Measurements from ENCODE around the gene AIPL1. TPM values are rescaled to one million over a fixed set of nuclear protein-coding genes. Genes with fewer than 3 reads are reported as not detected.

Gene AIPL1
- total RNA-seq (2014; rRNA removed; shearing (Covaris generic)) = 0.17 and 0.43 TPM in 2 replicates
- 0.24 and 0.30 TPM in 2 replicates for polyA plus RNA-seq (2016; fragmentation: Nextera tagmentation; extraction: Ambion mirVana)
- long read RNA-seq = 0 reads

GRCh38 chr17:6435051-6435450 lies at the start of gene AIPL1:
Gene AIPL1, minus strand, starts transcription at chr17:6435121. Its CDS starts 17 bp downstream, at chr17:6435104.
- Histone ChIP-seq H3K27ac (ENCODE audit: low read depth) (no peak within 1 kb of the TSS), H3K9me2 (ENCODE audit: insufficient read depth) (0 out of 2 replicates have a peak, but pooled peaks cover 3% of the 10 kb centered on the region), H2AFZ (peak within 1 kb of the TSS; percentile 89), H3K4me3 (no peak within 1 kb of the TSS), H3K36me3 (ENCODE audit: insufficient read depth) (0 out of 2 replicates have a peak, but pooled peaks cover 3% of the 10 kb centered on the region), H3K4me1 (ENCODE audit: insufficient read depth) (peaks cover 19% of the 10 kb centered on the region), H3F3A (replicated peaks; ENCODE audit: low read depth) (no peaks in the 10 kb centered on the region), H4K20me1 (replicated peaks; ENCODE audit: insufficient read depth) (no peaks in the 10 kb centered on the region), H3K4me2 (0 out of 2 replicates have a peak within 1 kb of the TSS, but pooled peaks have one; percentile 43), H3K79me2 (replicated peaks; ENCODE audit: insufficient read depth) (no peaks in the 10 kb centered on the region), H3K27me3 (ENCODE audit: insufficient read depth) (no peaks in the 10 kb centered on the region)
- peaks cover 6% of the 10 kb centered on the region for H3K27me3 Mint-ChIP-seq (ENCODE audit: insufficient read depth, low read depth, poor library complexity)
- no peak within 1 kb of the TSS for H3K4me3 Mint-ChIP-seq
- peaks cover 15% of the 10 kb centered on the region for H3K9me3 Mint-ChIP-seq
- TF ChIP-seq ZNF331 (CRISPR knock-in tag; IDR thresholded peaks at IDR 0.05; ENCODE audit: low read depth) = no peak
- no peak for TF ChIP-seq EZH2phosphoT487 (IDR thresholded peaks at IDR 0.05; ENCODE audit: unreplicated experiment)
- TF ChIP-seq STAT1 (IDR thresholded peaks at IDR 0.05; ENCODE audit: unreplicated experiment) = no peak
- TF ChIP-seq ZNF114 (CRISPR knock-in tag; IDR thresholded peaks at IDR 0.05) = no peak
- TF ChIP-seq, protein P1, sequence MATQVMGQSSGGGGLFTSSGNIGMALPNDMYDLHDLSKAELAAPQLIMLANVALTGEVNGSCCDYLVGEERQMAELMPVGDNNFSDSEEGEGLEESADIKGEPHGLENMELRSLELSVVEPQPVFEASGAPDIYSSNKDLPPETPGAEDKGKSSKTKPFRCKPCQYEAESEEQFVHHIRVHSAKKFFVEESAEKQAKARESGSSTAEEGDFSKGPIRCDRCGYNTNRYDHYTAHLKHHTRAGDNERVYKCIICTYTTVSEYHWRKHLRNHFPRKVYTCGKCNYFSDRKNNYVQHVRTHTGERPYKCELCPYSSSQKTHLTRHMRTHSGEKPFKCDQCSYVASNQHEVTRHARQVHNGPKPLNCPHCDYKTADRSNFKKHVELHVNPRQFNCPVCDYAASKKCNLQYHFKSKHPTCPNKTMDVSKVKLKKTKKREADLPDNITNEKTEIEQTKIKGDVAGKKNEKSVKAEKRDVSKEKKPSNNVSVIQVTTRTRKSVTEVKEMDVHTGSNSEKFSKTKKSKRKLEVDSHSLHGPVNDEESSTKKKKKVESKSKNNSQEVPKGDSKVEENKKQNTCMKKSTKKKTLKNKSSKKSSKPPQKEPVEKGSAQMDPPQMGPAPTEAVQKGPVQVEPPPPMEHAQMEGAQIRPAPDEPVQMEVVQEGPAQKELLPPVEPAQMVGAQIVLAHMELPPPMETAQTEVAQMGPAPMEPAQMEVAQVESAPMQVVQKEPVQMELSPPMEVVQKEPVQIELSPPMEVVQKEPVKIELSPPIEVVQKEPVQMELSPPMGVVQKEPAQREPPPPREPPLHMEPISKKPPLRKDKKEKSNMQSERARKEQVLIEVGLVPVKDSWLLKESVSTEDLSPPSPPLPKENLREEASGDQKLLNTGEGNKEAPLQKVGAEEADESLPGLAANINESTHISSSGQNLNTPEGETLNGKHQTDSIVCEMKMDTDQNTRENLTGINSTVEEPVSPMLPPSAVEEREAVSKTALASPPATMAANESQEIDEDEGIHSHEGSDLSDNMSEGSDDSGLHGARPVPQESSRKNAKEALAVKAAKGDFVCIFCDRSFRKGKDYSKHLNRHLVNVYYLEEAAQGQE (IDR thresholded peaks at IDR 0.05; ENCODE audit: unreplicated experiment) = no peak
- no peak for TF ChIP-seq JUNB (IDR thresholded peaks at IDR 0.05; ENCODE audit: unreplicated experiment)
- DNase-seq (ENCODE audit: low spot score) (peak; percentile 44), ATAC-seq (peak; percentile 33)
- H3K4me1 Mint-ChIP-seq = peaks cover 32% of the 10 kb centered on the region
- peaks cover 9% of the 10 kb centered on the region; the same call in 2 of the 3 replicates for H3K36me3 Mint-ChIP-seq (ENCODE audit: low read depth)
- H3K27ac Mint-ChIP-seq = 0 out of 2 replicates have a peak within 1 kb of the TSS, but pooled peaks have one; percentile 72

DNA sequence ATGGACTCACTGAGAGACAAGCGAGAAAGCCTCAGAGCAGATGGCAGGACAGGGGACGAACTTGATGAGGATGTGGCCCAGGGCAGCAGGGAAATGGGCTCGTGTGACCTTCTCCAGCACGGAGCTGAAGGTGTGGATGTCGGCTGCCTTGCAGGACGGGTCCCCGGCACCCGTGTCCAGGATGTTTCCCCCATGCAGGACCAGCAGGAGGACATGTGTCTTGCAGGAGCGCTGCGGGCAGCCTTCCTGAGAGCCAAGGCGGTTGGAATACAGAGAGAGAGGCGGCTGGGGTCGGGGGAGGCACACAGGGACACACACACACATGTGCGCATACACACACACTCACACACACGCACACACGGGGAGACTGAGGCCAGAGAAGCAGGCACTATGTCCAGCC lies 48.6 kb upstream of the AIPL1 start:
- Histone ChIP-seq H3K4me1 (ENCODE audit: insufficient read depth) (peaks cover 18% of the 10 kb centered on the region), H3K36me3 (ENCODE audit: insufficient read depth) (no peaks in the 10 kb centered on the region), H4K20me1 (replicated peaks; ENCODE audit: insufficient read depth) (no peaks in the 10 kb centered on the region), H3K79me2 (replicated peaks; ENCODE audit: insufficient read depth) (no peaks in the 10 kb centered on the region), H3K4me3 (no peak overlapping the region), H3F3A (replicated peaks; ENCODE audit: low read depth) (no peaks in the 10 kb centered on the region), H3K4me2 (no peak overlapping the region), H3K27ac (ENCODE audit: low read depth) (no peak overlapping the region), H2AFZ (no peak overlapping the region), H3K9me2 (ENCODE audit: insufficient read depth) (no peaks in the 10 kb centered on the region), H3K27me3 (ENCODE audit: insufficient read depth) (no peaks in the 10 kb centered on the region)
- no peak overlapping the region for H3K27ac Mint-ChIP-seq
- no peak overlapping the region; the same call in 2 of the 3 replicates for H3K4me3 Mint-ChIP-seq
- no peaks in the 10 kb centered on the region for H3K9me3 Mint-ChIP-seq
- peaks cover 20% of the 10 kb centered on the region for H3K27me3 Mint-ChIP-seq (ENCODE audit: insufficient read depth, low read depth, poor library complexity)
- H3K4me1 Mint-ChIP-seq = peaks cover 38% of the 10 kb centered on the region
- ATAC-seq (no peak), DNase-seq (ENCODE audit: low spot score) (no peak)
- H3K36me3 Mint-ChIP-seq (ENCODE audit: low read depth) = no peaks in the 10 kb centered on the region
- TF ChIP-seq EZH2phosphoT487 (IDR thresholded peaks at IDR 0.05; ENCODE audit: unreplicated experiment) (no peak), CTCF (conservative IDR thresholded peaks at IDR 0.05; ENCODE audit: low read depth in 2 of 2) (no peak), EZH2 (IDR thresholded peaks at IDR 0.05; ENCODE audit: low read depth, unreplicated experiment) (no peak), STAT1 (IDR thresholded peaks at IDR 0.05; ENCODE audit: unreplicated experiment) (no peak), JUNB (IDR thresholded peaks at IDR 0.05; ENCODE audit: unreplicated experiment) (no peak), ZNF114 (CRISPR knock-in tag; IDR thresholded peaks at IDR 0.05) (no peak), ZNF331 (CRISPR knock-in tag; IDR thresholded peaks at IDR 0.05; ENCODE audit: low read depth) (no peak), CREB1 (CRISPR knock-in tag; IDR thresholded peaks at IDR 0.05; ENCODE audit: low read depth) (no peak)
- TF ChIP-seq, protein P1 (IDR thresholded peaks at IDR 0.05; ENCODE audit: unreplicated experiment) = no peak
